Neural cell (in vitro differentiated cells): ENCODE measurements around the gene SP110. TPM values are rescaled to one million over a fixed set of nuclear protein-coding genes. Genes with fewer than 3 reads are reported as not detected.

Experiments
- H2AFZ ChIP-seq: fragments of 200-600, 300-800 bp; sonication (generic), shearing (Covaris generic); 2 replicates; pipeline ENCODE4 v1.6.0; 2014; ENCODE audit warnings: low read depth, mild to moderate bottlenecking, antibody characterized with exemption, low read length, moderate library complexity
- H3F3A ChIP-seq: fragments of 200-600 bp; shearing (Covaris generic); 2 replicates; pipeline ENCODE4 v1.6.1; 2016; ENCODE audit warnings: mild to moderate bottlenecking, moderate library complexity, mixed read lengths, antibody characterized with exemption, low read length; ENCODE audit not compliant: insufficient read depth, poor library complexity, severe bottlenecking
- H3K27ac ChIP-seq: fragments of 200-600, 300-800 bp; sonication (generic), shearing (Covaris generic); 2 replicates; pipeline ENCODE4 v1.5.1; 2014; ENCODE audit warnings: mild to moderate bottlenecking, low read length, moderate library complexity
- H3K27me3 ChIP-seq: fragments of 300-800, 200-600 bp; sonication (generic), shearing (Covaris generic); 2 replicates; pipeline ENCODE4 v1.6.0; 2014; ENCODE audit warnings: mild to moderate bottlenecking, low read depth, low read length, moderate library complexity; ENCODE audit not compliant: insufficient read depth
- H3K36me3 ChIP-seq: fragments of 300-800, 200-600 bp; sonication (generic), shearing (Covaris generic); 2 replicates; pipeline ENCODE4 v1.5.1; 2014; ENCODE audit warnings: mild to moderate bottlenecking, antibody characterized with exemption, low read length, moderate library complexity; ENCODE audit not compliant: insufficient read depth
- H3K4me2 ChIP-seq: fragments of 300-800, 200-600 bp; sonication (generic), shearing (Covaris generic); 2 replicates; pipeline ENCODE4 v1.6.0; 2014; ENCODE audit warnings: mild to moderate bottlenecking, low read length
- H3K4me3 ChIP-seq: fragments of 300-800, 200-600 bp; sonication (generic), shearing (Covaris generic); 2 replicates; pipeline ENCODE4 v1.5.1; 2014; ENCODE audit warnings: mild to moderate bottlenecking, low read length, moderate library complexity
- H3K79me2 ChIP-seq: fragments of 200-600 bp; shearing (Covaris generic); replicated peaks from 2 replicates; pipeline ENCODE4 v1.6.0; 2014; ENCODE audit warnings: mild to moderate bottlenecking, low read length, moderate library complexity; ENCODE audit not compliant: insufficient read depth
- H3K9ac ChIP-seq: fragments of 300-800, 200-600 bp; sonication (generic), shearing (Covaris generic); 2 replicates; pipeline ENCODE4 v1.6.1; 2016; ENCODE audit warnings: mild to moderate bottlenecking, low read length, mixed read lengths
- H3K9me2 ChIP-seq: fragments of 200-600 bp; shearing (Covaris generic); 2 replicates; pipeline ENCODE4 v1.6.1; 2016; ENCODE audit warnings: mild to moderate bottlenecking, low read length, mixed read lengths; ENCODE audit not compliant: insufficient read depth
- H3K9me3 ChIP-seq: fragments of 200-600, 300-800 bp; sonication (generic), shearing (Covaris generic); 2 replicates; pipeline ENCODE4 v1.6.1; 2016; ENCODE audit warnings: mild to moderate bottlenecking, mixed run types, low read length, moderate library complexity, mixed read lengths
- H4K20me1 ChIP-seq: fragments of 200-600 bp; shearing (Covaris generic); 2 replicates; pipeline ENCODE4 v1.6.1; 2016; ENCODE audit warnings: mild to moderate bottlenecking, mixed run types; ENCODE audit not compliant: insufficient read depth
- EP300 ChIP-seq: fragments of 450-650 bp; conservative IDR thresholded peaks from 2 replicates; pipeline ENCODE4 v1.6.1; 2014; ENCODE audit warnings: antibody characterized with exemption, mild to moderate bottlenecking, moderate library complexity; ENCODE audit not compliant: poor library complexity, severe bottlenecking
- EZH2 ChIP-seq: fragments of 200-600, 300-800 bp; shearing (Covaris generic), sonication (generic); IDR thresholded peaks from 2 replicates; pipeline ENCODE4 v1.6.1; 2014; ENCODE audit warnings: antibody characterized with exemption, low read length, borderline replicate concordance, mild to moderate bottlenecking; ENCODE audit not compliant: insufficient read depth, poor library complexity, severe bottlenecking
- MXI1 ChIP-seq: fragments of 450-650 bp; conservative IDR thresholded peaks from 2 replicates; pipeline ENCODE4 v1.6.1; 2014; ENCODE audit warnings: antibody characterized with exemption, mild to moderate bottlenecking; ENCODE audit not compliant: poor library complexity, severe bottlenecking
- POLR2AphosphoS5 ChIP-seq: IDR thresholded peaks from 2 replicates; pipeline ENCODE4 v1.6.1; 2012
- RAD21 ChIP-seq: fragments of 450-650 bp; conservative IDR thresholded peaks from 2 replicates; pipeline ENCODE4 v1.6.1; 2014; ENCODE audit warnings: antibody characterized with exemption, mild to moderate bottlenecking, moderate library complexity
- SMC3 ChIP-seq: fragments of 450-650 bp; conservative IDR thresholded peaks from 2 replicates; pipeline ENCODE4 v1.6.1; 2014; ENCODE audit warnings: antibody characterized with exemption, mild to moderate bottlenecking, moderate library complexity; ENCODE audit not compliant: poor library complexity
- TAF1 ChIP-seq: IDR thresholded peaks from 2 replicates; pipeline ENCODE4 v1.6.1; 2012; ENCODE audit warnings: low read depth
- polyA plus RNA-seq: library from polyadenylated mRNA; depleted of rRNA; stranded (reverse); fragments of >200 nt; gene quantifications from 2 replicates; pipeline ENCODE4 v1.2.3, GENCODE V29; 2014
- TF ChIP-seq, protein P1 (sequence below): fragments of 450-650 bp; IDR thresholded peaks from 2 replicates; pipeline ENCODE4 v1.5.1; 2014; ENCODE audit warnings: antibody characterized with exemption, mild to moderate bottlenecking, moderate library complexity; ENCODE audit not compliant: poor library complexity, severe bottlenecking
- TF ChIP-seq, protein P2 (sequence below): IDR thresholded peaks from 2 replicates; pipeline ENCODE4 v1.6.1; 2012; ENCODE audit warnings: borderline replicate concordance

SP110 gene
- polyA plus RNA-seq, 1 donor from 2014 or later, result not detected

- H3K9ac ChIP-seq, result no peak overlapping the region
- H2AFZ ChIP-seq, result no peak overlapping the region
- no peaks in the 10 kb centered on the region for H3K27me3 ChIP-seq
- no peaks in the 10 kb centered on the region for H3F3A ChIP-seq
- H3K79me2 ChIP-seq, result no peaks in the 10 kb centered on the region
- H3K36me3 ChIP-seq, result no peaks in the 10 kb centered on the region
- TF ChIP-seq TAF1 (no peak), POLR2AphosphoS5 (no peak), RAD21 (no peak), EZH2 (no peak)
- no peak overlapping the region for H3K4me2 ChIP-seq
- no peak overlapping the region for H3K4me3 ChIP-seq
- no peak overlapping the region for H3K27ac ChIP-seq
- no peaks in the 10 kb centered on the region for H3K9me2 ChIP-seq
- peaks cover 8% of the 10 kb centered on the region for H3K9me3 ChIP-seq
- no peaks in the 10 kb centered on the region for H4K20me1 ChIP-seq
Measured at GRCh38 chr2:230227216-230227615, 7.4 kb upstream of the SP110 start.

DNA sequence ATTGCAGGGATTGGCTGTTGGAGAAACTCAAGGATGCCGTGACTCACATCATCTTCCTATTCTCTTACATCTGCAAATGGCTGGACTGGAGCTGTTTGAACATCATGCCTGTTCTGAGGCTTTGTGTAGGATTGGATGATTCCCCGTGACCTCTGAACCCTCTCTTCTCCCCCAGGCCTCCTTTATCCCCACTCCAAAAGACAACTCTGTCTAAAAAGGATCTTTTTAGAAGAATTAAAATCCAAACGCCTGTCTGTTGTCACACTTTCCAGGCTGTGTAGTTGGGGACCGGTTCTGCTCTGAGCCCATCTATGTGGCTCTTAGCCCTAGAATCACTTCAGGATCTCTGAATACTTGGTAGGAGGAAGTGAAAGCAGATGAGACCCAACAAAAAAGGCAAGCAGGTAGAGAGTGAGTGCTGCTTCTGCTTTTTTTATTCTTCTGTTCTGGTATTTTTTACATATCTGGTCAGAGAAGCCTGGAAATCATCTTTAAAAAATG lies 6.3 kb upstream of the SP110 start:
- Histone ChIP-seq H2AFZ (no peak overlapping the region), H3K79me2 (no peaks in the 10 kb centered on the region), H3K4me3 (no peak overlapping the region), H3F3A (no peaks in the 10 kb centered on the region), H3K4me2 (no peak overlapping the region), H3K9ac (no peak overlapping the region), H3K27ac (no peak overlapping the region), H4K20me1 (no peaks in the 10 kb centered on the region), H3K9me2 (no peaks in the 10 kb centered on the region), H3K36me3 (no peaks in the 10 kb centered on the region), H3K9me3 (peaks cover 8% of the 10 kb centered on the region), H3K27me3 (no peaks in the 10 kb centered on the region)
- no peak for TF ChIP-seq EP300
- no peak for TF ChIP-seq EZH2
- TF ChIP-seq, protein P1, sequence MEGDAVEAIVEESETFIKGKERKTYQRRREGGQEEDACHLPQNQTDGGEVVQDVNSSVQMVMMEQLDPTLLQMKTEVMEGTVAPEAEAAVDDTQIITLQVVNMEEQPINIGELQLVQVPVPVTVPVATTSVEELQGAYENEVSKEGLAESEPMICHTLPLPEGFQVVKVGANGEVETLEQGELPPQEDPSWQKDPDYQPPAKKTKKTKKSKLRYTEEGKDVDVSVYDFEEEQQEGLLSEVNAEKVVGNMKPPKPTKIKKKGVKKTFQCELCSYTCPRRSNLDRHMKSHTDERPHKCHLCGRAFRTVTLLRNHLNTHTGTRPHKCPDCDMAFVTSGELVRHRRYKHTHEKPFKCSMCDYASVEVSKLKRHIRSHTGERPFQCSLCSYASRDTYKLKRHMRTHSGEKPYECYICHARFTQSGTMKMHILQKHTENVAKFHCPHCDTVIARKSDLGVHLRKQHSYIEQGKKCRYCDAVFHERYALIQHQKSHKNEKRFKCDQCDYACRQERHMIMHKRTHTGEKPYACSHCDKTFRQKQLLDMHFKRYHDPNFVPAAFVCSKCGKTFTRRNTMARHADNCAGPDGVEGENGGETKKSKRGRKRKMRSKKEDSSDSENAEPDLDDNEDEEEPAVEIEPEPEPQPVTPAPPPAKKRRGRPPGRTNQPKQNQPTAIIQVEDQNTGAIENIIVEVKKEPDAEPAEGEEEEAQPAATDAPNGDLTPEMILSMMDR, result no peak
- no peak for TF ChIP-seq SMC3
- no peak for TF ChIP-seq TAF1
- TF ChIP-seq, protein P2, sequence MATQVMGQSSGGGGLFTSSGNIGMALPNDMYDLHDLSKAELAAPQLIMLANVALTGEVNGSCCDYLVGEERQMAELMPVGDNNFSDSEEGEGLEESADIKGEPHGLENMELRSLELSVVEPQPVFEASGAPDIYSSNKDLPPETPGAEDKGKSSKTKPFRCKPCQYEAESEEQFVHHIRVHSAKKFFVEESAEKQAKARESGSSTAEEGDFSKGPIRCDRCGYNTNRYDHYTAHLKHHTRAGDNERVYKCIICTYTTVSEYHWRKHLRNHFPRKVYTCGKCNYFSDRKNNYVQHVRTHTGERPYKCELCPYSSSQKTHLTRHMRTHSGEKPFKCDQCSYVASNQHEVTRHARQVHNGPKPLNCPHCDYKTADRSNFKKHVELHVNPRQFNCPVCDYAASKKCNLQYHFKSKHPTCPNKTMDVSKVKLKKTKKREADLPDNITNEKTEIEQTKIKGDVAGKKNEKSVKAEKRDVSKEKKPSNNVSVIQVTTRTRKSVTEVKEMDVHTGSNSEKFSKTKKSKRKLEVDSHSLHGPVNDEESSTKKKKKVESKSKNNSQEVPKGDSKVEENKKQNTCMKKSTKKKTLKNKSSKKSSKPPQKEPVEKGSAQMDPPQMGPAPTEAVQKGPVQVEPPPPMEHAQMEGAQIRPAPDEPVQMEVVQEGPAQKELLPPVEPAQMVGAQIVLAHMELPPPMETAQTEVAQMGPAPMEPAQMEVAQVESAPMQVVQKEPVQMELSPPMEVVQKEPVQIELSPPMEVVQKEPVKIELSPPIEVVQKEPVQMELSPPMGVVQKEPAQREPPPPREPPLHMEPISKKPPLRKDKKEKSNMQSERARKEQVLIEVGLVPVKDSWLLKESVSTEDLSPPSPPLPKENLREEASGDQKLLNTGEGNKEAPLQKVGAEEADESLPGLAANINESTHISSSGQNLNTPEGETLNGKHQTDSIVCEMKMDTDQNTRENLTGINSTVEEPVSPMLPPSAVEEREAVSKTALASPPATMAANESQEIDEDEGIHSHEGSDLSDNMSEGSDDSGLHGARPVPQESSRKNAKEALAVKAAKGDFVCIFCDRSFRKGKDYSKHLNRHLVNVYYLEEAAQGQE, result no peak
- TF ChIP-seq POLR2AphosphoS5, result no peak
- no peak for TF ChIP-seq MXI1
- no peak for TF ChIP-seq RAD21

DNA sequence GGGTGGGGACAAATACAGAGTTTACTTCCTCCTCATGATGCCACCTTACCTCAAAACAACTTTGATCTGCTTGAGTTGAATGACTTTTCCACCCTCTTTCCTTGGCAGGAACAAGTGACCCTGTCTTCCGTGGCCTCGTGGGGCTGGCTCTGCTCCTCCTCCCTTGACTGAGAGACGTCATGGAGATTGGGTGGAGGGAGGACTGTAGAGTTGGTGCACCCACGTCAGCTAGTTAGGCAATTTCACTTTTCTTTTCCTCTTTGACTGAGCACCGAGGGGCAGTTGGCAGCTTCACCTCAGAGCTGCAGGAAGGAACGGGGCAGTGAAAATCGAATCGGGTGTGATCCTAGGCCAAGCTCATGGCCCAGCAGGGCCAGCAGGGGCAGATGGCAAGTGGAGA lies 5.7 kb upstream of the SP110 start, which contains the start of gene SP140:
Gene SP140 (plus strand): TSS at position 251 of the 400 bp plus-strand sequence. CDS start 109 bp downstream, at position 360.
- H4K20me1 ChIP-seq, result no peaks in the 10 kb centered on the region
- H3K27ac ChIP-seq, result no peak within 1 kb of the TSS
- no peak within 1 kb of the TSS for H3K4me3 ChIP-seq
- H3K36me3 ChIP-seq, result no peaks in the 10 kb centered on the region
- no peak within 1 kb of the TSS for H3K9ac ChIP-seq
- no peaks in the 10 kb centered on the region for H3K27me3 ChIP-seq
- no peaks in the 10 kb centered on the region for H3K79me2 ChIP-seq
- H3K4me2 ChIP-seq, result no peak within 1 kb of the TSS
- peaks cover 7% of the 10 kb centered on the region for H3K9me3 ChIP-seq
- TF ChIP-seq, protein P2, result no peak
- TF ChIP-seq, protein P1, result no peak
- TF ChIP-seq POLR2AphosphoS5 (no peak), TAF1 (no peak), MXI1 (no peak), RAD21 (no peak), SMC3 (no peak)
- H2AFZ ChIP-seq, result no peak within 1 kb of the TSS
- H3K9me2 ChIP-seq, result no peaks in the 10 kb centered on the region
- no peaks in the 10 kb centered on the region for H3F3A ChIP-seq
